HepG2 (cell line): ENCODE measurements around the gene DIRAS1. TPM values are rescaled to one million over a fixed set of nuclear protein-coding genes. Genes with fewer than 3 reads are reported as not detected.

Experiments
- ATAC-seq: fragments of 200-7000 bp; cut with Tn5 transposase; 3 replicates; pipeline ENCODE4 v1.9.1; 2020; ENCODE audit warnings: mild to moderate bottlenecking, moderate library complexity
- BruUV-seq: library from RNA; stranded (reverse); fragments of 400-500 nt; replicated peaks from 2 replicates; lab custom pipeline; 2021; lab: Mats Ljungman, UMichigan
- CTCF ChIA-PET: fragments of 300-600 bp; formaldehyde crosslinking; extraction: SDS; loops from one replicate; lab custom pipeline; 2021; ENCODE audit warnings: low total read pairs, inconsistent platforms, low intra/inter-chr PET ratio; lab: Yijun Ruan, JAX
- POLR2A ChIA-PET: fragments of 350-600 bp; sonication (Branson Sonifier 250); formaldehyde crosslinking; loops from one replicate; lab custom pipeline; 2020; ENCODE audit warnings: antibody characterized with exemption, inconsistent platforms; lab: Yijun Ruan, JAX
- DNase-seq: peaks from one replicate; pipeline ENCODE4 v3.0.0-alpha.2; 2015; ENCODE audit warnings: low spot score
- FAIRE-seq: peaks from 3 replicates; lab custom pipeline; 2011; peaks lifted over from hg19 to GRCh38; lab: Jason Lieb, UNC
- H2AFZ ChIP-seq: one replicate; pipeline ENCODE4 v1.6.1; 2011; ENCODE audit warnings: low read length, inconsistent platforms
- H3K27ac ChIP-seq: fragments of 300-600 bp; 3 replicates; pipeline ENCODE4 v1.8.0; 2011; ENCODE audit warnings: mixed run types, mild to moderate bottlenecking, mixed read lengths, low read length, inconsistent platforms; ENCODE audit not compliant: insufficient read depth; ENCODE audit errors: extremely low read length
- H3K27me3 ChIP-seq, 2 experiments: fragments of 200-600 bp in 1 of 2; 2 replicates in 1 of 2; 3 replicates in 1 of 2; pipeline versions ENCODE4 v1.6.0 to v1.8.0; 2011; ENCODE audit warnings: low read length in 2 of 2, mild to moderate bottlenecking in 2 of 2, moderate library complexity in 2 of 2, inconsistent platforms in 1 of 2; ENCODE audit not compliant: insufficient read depth in 2 of 2, control insufficient read depth in 1 of 2
- H3K36me3 ChIP-seq, 2 experiments: fragments of 200-600 bp in 1 of 2; replicated peaks in 1 of 2; 2 replicates in 1 of 2; 3 replicates in 1 of 2; pipeline versions ENCODE4 v1.5.1 to v1.8.0; 2011; ENCODE audit warnings: low read length in 2 of 2, inconsistent platforms in 1 of 2; ENCODE audit not compliant: insufficient read depth in 2 of 2, control insufficient read depth in 1 of 2
- H3K4me1 ChIP-seq: 2 replicates; pipeline ENCODE4 v1.5.1; 2012; ENCODE audit warnings: low read length, inconsistent platforms; ENCODE audit not compliant: insufficient read depth
- H3K4me2 ChIP-seq: 2 replicates; pipeline ENCODE4 v1.6.0; 2011; ENCODE audit warnings: low read depth, low read length, inconsistent platforms
- H3K4me3 ChIP-seq, 3 experiments: fragments of 200-600 bp in 1 of 3; sonication (generic), shearing (Covaris generic) in 1 of 3; replicated peaks in 1 of 3; 2 replicates each; pipeline ENCODE4 v1.5.1; 2011 to 2016; ENCODE audit warnings: low read length in 3 of 3, inconsistent platforms in 2 of 3, low read depth in 2 of 3, mild to moderate bottlenecking in 2 of 3, control low read depth in 1 of 3, mixed read lengths in 1 of 3; ENCODE audit not compliant: insufficient read depth in 1 of 3
- H3K79me2 ChIP-seq: one replicate; pipeline ENCODE4 v1.6.1; 2011; ENCODE audit warnings: low read length, inconsistent platforms; ENCODE audit not compliant: insufficient read depth
- H3K9ac ChIP-seq: 2 replicates; pipeline ENCODE4 v1.6.0; 2011; ENCODE audit warnings: mild to moderate bottlenecking, low read depth, low read length, inconsistent platforms; ENCODE audit not compliant: insufficient read depth
- H3K9me3 ChIP-seq: 2 replicates; pipeline ENCODE4 v1.5.1; 2012; ENCODE audit warnings: mild to moderate bottlenecking, low read length
- H4K20me1 ChIP-seq: 2 replicates; pipeline ENCODE4 v1.6.0; 2011; ENCODE audit warnings: inconsistent platforms, mild to moderate bottlenecking, low read length, moderate library complexity; ENCODE audit not compliant: insufficient read depth
- AGO2 ChIP-seq: fragments of 200-400 bp; formaldehyde crosslinking; optimal IDR thresholded peaks from 2 replicates; pipeline ENCODE3; 2017; ENCODE audit warnings: mild to moderate bottlenecking, low read depth, low read length, moderate library complexity
- CREB3 ChIP-seq: sonication (generic); formaldehyde crosslinking; IDR thresholded peaks from 2 replicates; pipeline ENCODE4 v1.5.0; 2020; ENCODE audit warnings: missing genetic modification reagents
- UBTF ChIP-seq: sonication (generic); formaldehyde crosslinking; IDR thresholded peaks from 2 replicates; pipeline ENCODE4 v1.4.0; 2020; ENCODE audit warnings: mild to moderate bottlenecking, missing genetic modification reagents
- ZNF207 ChIP-seq: fragments of 450-650 bp; IDR thresholded peaks from 2 replicates; pipeline ENCODE4 v1.6.1; 2016; ENCODE audit warnings: antibody characterized with exemption, borderline replicate concordance
- ZNF75D ChIP-seq: sonication (generic); formaldehyde crosslinking; IDR thresholded peaks from 2 replicates; pipeline ENCODE4 v1.8.1; 2023; ENCODE audit warnings: missing genetic modification reagents, mild to moderate bottlenecking, borderline replicate concordance
- WGBS: methylation state at CpG from one replicate; pipeline ENCODE4 v1.1.6; 2017; ENCODE audit warnings: low lambda C conversion rate; 5-methylcytosine and 5-hydroxymethylcytosine counted together
- in situ Hi-C: cut with HindIII; loops from 2 replicates; pipeline ENCODE4 v1.10.0; 2017; ENCODE audit warnings: low pct_unique_long_range_greater_than_20kb; ENCODE audit not compliant: extremely low pct_ligation_motif_present
- intact Hi-C: fragments of 100-400 bp; cut with micrococcal nuclease; formaldehyde crosslinking; loops from one replicate; pipeline ENCODE4 v1.10.0; 2022; ENCODE audit not compliant: unreplicated experiment
- polyA plus RNA-seq, 8 experiments: library from polyadenylated mRNA; depleted of rRNA in 3 of 8; stranded (reverse) in 7 of 8; unstranded in 1 of 8; fragments of >200 nt; fragmentation: Illumina TruSeq in 4 of 8; extraction: Trizol in 4 of 8; gene quantifications; 2 replicates each; pipeline versions ENCODE4 v1.2.1 to v1.2.3, GENCODE V29; 2011 to 2016; ENCODE audit warnings: low read depth in 4 of 8, missing spikeins in 1 of 8, mixed read lengths in 1 of 8; ENCODE audit not compliant: insufficient read depth in 1 of 8
- total RNA-seq, 5 experiments: library from RNA; depleted of rRNA; stranded (reverse); fragments of >200 nt; fragmentation: Illumina TruSeq; extraction: Trizol; gene quantifications; 2 replicates each; pipeline ENCODE4 v1.2.3, GENCODE V29; 2016; ENCODE audit warnings: low read depth in 1 of 5

DIRAS1 gene
- total and polyA plus RNA-seq, 2 of the 13 experiments (the other 11 are each of a cell fraction or from before 2014, with no cell fraction given): 0.97 to 1.8 TPM

GRCh38 chr19:2731181-2731995 is 10.2 kb upstream of the DIRAS1 start:
- no TSS peak for BruUV-seq
- ATAC-seq (no peak), FAIRE-seq (no peak), DNase-seq (no peak)
- intact Hi-C loops: no loop called here
- ChIA-PET CTCF (no interaction called here), POLR2A (no interaction called here)
- H3K27ac ChIP-seq: no peak overlapping the region
- no peaks in the 10 kb centered on the region for H3K79me2 ChIP-seq
- in situ Hi-C loops: no loop called here
- no peak overlapping the region for H3K9ac ChIP-seq
- H3K36me3 ChIP-seq: peaks cover 3 to 22% of the 10 kb centered on the region in 2 experiments; a peak in 3 of 5 replicates
- no peaks in the 10 kb centered on the region for H4K20me1 ChIP-seq
- H2AFZ ChIP-seq: no peak overlapping the region
- no peak overlapping the region for H3K4me2 ChIP-seq
- H3K27me3 ChIP-seq: peaks cover 6 to 21% of the 10 kb centered on the region in 2 experiments; a peak in 4 of 5 replicates
- no peak overlapping the region for H3K4me3 ChIP-seq
- 94% methylated on average over 20 of the region's 41 CpGs for WGBS
- TF ChIP-seq ZNF75D (CRISPR knock-in tag) (no peak), AGO2 (peak; percentile 28), CREB3 (CRISPR knock-in tag) (no peak), ZNF207 (no peak), UBTF (no peak)
- peaks cover 7% of the 10 kb centered on the region; the same call in 1 of the 2 replicates for H3K4me1 ChIP-seq
- H3K9me3 ChIP-seq: no peaks in the 10 kb centered on the region
